Myocyte (in vitro differentiated cells): ENCODE data around the gene ATG101. TPM values are rescaled to one million over a fixed set of nuclear protein-coding genes. Genes with fewer than 3 reads are reported as not detected.

Experiments
- DNase-seq: peaks from one replicate; pipeline ENCODE4 v3.0.0-alpha.2; 2012; ENCODE audit warnings: low read depth
- total RNA-seq: library from RNA; depleted of rRNA; stranded (reverse); fragments of >200 nt; gene quantifications from 2 replicates; pipeline ENCODE4 v1.2.3, GENCODE V29; 2014

Gene ATG101
- total RNA-seq, 1 donor from 2014 or later, result 105 TPM

GRCh38 chr12:52057638-52058576 is 11.9 kb upstream of the ATG101 start:
- DNase-seq, result no peak

GRCh38 chr12:52058631-52059361 is 11.0 kb upstream of the ATG101 start:
- peak; percentile 16 for DNase-seq

GRCh38 chr12:52059582-52060497 is 9.9 kb upstream of the ATG101 start:
- DNase-seq, result no peak

- no peak for DNase-seq
These were observed 9.1 kb upstream of the ATG101 start for GRCh38 chr12:52060498-52061177.

- no peak for DNase-seq
These were observed 8.2 kb upstream of the ATG101 start for GRCh38 chr12:52061470-52062166.

GRCh38 chr12:52062167-52063081 is 7.4 kb upstream of the ATG101 start:
- DNase-seq, result no peak

- no peak for DNase-seq
These were observed 6.5 kb upstream of the ATG101 start for GRCh38 chr12:52063082-52063924.

GRCh38 chr12:52063981-52064649 is 5.7 kb upstream of the ATG101 start:
- peak; percentile 96 for DNase-seq

- no peak for DNase-seq
These were observed 3.3 kb upstream of the ATG101 start for GRCh38 chr12:52066346-52067080.

- DNase-seq, result no peak
These were observed 2.8 kb upstream of the ATG101 start for GRCh38 chr12:52067081-52067374.

GRCh38 chr12:52070185-52070925 is 577 bp downstream of the ATG101 start:
- DNase-seq, result peak; percentile 70

GRCh38 chr12:52073531-52074381 is 4.0 kb downstream of the ATG101 start:
- DNase-seq, result peak; percentile 72

- peak; percentile 23 for DNase-seq
These were observed 5.4 kb downstream of the ATG101 start for GRCh38 chr12:52074971-52075724.

- DNase-seq, result no peak
These were observed 7.0 kb downstream of the ATG101 start for GRCh38 chr12:52076811-52077210.
